HG02571 (cell line): ENCODE results near the gene COG3.
"Not testable (repeated sequence)": the region's sequence is repeated elsewhere in the genome, so short reads cannot be mapped to it uniquely, and the experiment has no call there.

ENCODE experiments used
- ATAC-seq: cut with Tn5 transposase; IDR thresholded peaks from one replicate; pipeline ENCODE4 v1.9.1; 2021; ENCODE audit warnings: mild to moderate bottlenecking, moderate library complexity; ENCODE audit not compliant: unreplicated experiment

COG3 gene, protein sequence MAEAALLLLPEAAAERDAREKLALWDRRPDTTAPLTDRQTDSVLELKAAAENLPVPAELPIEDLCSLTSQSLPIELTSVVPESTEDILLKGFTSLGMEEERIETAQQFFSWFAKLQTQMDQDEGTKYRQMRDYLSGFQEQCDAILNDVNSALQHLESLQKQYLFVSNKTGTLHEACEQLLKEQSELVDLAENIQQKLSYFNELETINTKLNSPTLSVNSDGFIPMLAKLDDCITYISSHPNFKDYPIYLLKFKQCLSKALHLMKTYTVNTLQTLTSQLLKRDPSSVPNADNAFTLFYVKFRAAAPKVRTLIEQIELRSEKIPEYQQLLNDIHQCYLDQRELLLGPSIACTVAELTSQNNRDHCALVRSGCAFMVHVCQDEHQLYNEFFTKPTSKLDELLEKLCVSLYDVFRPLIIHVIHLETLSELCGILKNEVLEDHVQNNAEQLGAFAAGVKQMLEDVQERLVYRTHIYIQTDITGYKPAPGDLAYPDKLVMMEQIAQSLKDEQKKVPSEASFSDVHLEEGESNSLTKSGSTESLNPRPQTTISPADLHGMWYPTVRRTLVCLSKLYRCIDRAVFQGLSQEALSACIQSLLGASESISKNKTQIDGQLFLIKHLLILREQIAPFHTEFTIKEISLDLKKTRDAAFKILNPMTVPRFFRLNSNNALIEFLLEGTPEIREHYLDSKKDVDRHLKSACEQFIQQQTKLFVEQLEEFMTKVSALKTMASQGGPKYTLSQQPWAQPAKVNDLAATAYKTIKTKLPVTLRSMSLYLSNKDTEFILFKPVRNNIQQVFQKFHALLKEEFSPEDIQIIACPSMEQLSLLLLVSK

DNA sequence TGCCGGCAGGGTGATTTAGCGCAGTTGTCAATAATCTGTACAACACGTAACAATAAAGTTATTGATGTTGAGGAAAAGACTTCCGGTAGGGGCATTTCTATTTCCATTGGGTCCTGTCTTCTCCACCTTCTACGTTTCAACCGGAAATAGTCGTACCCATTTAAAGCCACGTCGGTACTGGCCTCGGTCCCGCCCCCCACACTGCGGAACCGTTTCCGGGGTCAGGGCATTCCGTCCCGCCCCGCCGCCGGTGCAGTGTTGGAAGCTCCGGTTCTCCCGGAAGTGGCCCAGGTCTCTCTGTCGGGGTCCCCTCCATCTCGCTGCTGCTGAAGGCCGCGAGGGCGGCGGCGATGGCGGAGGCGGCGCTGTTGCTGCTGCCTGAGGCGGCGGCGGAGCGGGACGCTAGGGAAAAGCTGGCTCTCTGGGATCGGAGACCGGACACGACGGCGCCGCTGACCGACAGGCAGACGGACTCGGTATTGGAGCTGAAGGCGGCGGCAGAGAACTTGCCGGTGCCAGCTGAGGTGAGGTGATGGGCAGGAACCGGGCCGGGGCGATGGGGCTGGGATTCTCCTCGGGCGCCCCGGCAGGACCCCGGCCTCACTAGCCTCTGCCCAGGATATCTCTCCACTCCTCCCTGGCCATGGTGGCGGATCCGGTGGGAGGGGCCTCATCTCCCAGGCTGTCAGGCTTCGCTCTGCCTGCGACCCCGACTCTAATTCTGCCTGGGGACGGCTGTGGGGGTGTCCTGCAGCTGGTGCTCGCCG lies at the start of gene COG3:
COG3 (plus strand) TSS at position 253 of the 767 bp plus-strand sequence; CDS start at position 351, 98 bp downstream.
- ATAC-seq = peak; percentile 92

DNA sequence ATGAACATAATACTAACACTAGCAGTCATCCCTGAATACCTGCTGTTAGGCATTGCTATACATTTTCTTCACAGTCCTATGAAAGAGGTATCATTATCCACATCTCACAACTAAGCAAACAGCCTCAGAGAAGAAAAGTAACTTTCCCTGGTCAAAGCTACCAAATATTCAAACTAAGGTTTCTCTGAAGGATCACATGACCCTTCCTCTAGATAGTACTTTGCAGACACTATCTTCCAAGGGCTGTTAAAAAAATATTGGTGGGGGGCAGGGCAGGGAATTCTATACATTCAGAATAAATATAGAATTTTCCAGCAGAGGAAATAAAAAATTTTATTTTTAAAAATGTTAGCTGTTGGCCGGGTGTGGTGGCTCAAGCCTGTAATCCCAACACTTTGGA lies 49.6 kb upstream of the COG3 start:
- no peak for ATAC-seq

DNA sequence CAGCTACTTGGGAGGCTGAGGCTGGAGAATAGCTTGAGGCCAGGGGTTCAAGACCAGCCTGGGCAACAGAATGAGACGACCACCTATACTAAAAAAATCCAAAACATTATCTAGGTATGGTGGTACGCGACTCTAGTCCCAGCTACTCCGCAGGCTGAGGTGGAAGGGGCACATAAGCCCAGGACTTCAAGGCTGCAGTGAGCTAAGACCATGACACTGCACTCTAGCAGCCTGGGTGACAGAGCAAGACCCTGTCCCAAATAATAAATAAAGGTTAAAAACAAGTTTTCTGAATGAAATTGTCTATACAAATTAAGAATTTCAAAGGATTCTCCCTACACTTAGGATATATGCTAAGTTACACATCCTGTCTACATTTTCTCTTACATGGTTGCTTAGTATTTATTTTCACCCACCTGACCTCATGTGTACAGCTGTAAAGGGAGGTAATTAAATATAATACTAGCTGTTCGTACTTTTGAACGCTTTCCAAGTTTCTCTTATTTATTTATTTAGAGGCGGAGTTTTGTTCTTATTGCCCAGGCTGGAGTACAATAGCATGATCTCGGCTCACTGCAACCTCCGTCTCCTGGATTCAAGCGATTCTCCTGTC lies 48.1 kb upstream of the COG3 start:
- no peak for ATAC-seq

DNA sequence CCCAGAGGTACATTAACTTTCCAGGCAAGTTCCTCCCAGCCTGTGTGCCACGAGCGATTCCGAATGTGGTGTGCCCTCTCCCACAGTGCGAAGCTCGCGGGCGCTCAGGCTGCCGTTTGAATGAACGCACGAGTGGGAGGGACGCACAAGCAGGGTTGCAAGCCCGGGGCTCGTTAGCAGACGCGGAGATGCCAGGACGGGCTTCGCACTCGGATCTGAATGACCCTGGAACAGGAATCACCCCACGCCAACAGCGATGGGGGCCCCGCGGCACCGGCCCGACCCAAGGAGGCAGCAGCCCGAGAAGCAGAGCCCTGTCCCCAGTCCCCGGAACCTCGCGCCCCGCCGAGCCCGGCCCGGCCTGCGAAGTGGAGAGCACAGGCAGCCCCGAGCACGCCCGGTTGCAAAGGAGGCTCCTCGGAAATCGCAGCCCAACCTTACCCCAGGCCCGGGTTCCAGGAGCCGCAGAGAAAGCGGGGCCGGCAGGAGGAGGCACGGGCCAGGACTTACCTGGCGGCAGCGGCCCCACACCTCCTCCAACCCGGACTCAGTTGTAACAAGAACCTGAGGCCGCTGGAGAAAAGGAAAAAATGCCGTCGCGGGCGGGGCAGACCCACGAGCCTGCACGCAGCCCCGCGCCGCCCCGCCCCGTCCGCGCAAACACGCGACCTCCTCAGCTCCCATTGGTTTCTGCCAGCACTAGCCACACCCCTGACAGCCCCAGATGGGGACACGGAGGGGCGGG lies 46.8 kb upstream of the COG3 start, which contains the start of gene SLC25A30:
SLC25A30 (minus strand) TSS at position 584 of the 745 bp plus-strand sequence. CDS start 6,948 bp downstream, outside the sequence.
- ATAC-seq = peak; percentile 93

DNA sequence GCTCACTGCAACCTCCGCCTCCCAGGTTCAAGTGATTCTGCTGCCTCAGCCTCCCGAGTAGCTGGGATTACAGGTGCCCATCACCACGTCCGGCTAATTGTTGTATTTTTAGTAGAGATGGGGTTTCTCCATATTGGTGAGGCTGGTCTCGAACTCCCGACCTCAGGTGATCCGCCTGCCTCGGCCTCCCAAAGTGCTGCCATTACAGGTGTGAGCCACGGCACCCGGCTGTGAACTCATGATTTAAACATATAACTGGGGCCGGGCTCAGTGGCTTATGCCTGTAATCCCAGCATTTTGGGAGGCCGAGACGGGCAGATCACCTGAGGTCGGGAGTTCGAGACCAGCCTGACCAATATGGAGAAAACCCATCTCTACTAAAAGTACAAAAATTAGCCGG lies 45.4 kb upstream of the COG3 start:
- not testable (repeated sequence) for ATAC-seq

DNA sequence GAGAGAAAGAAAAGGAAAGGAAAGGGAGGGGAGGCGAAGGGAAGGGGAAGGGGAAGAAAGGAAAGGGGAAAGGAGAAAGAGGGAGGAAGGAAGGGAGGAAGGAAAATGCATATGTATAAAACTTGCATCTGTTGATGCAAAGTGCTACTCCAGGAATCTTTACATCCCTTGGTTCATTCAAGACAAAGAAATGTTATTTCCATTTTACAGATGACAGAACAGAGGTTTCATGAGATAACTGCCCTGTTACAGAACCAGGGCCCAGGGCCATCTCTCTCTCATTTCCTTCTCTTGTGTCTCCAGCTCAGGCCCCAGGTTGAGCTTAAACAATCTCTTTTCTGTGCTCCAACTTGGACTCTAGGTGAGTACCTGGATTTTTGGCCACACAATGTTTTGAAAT lies 44.8 kb upstream of the COG3 start:
- no peak for ATAC-seq

DNA sequence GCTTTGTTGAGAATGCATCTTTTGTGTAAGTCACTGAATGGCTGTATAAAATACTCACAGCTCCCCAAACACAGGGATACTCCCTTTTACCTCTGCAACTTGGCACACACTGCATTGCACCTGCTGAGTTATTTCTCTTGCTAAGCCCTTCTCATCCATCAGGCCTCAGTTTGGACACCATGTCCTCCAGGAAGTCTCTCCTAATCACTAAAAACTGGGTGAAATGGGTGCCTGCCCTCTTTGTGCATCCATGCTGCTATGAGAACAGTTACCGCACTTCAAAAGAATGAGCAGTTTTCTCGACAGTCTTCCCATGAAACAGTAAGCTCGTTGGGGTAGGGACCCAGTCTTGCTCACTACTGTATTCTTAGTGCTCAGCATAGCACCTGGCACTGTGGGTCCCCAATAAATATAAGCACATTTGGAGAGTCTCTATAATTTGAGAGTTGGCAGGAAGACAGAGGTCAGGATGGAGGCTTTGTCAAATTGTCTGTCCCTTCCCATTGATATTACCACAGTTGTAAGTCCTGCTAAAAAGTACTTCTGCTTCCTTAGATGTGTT lies 41.9 kb upstream of the COG3 start:
- no peak for ATAC-seq

DNA sequence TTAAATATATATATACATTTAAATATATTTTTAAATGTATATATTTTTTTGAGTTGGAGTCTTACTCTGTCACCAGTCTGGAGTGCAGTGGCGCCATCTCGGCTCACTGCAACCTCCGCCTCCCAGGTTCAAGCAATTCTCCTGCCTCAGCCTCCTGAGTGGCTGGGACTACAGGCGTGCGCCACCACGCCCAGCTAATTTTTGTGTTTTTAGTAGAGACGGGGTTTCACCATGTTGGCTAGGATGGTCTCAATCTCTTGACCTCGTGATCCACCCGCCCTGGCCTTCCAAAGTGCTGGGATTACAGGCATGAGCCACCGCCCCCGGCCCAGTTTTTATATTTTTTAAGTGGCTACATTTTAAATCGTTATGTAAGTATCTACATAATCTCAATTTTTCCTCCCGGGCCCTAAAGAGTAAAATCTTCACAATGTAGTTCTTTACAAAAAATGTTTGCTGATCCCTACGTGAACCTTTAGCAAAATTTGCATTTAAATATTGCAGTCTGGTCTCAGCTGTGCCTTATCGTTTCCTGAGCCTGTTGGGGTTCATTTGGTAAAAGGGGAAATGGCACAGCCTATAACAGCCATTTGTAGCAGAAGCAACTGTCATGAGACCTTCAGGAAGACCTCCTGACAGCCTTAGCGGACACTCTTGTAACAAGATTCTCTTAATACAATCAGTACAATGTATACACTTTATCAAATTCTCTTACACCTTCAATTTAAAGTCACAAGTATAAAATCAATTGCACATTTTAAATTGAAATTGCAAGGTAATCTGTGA lies 38.5 kb upstream of the COG3 start:
- not testable (repeated sequence) for ATAC-seq

DNA sequence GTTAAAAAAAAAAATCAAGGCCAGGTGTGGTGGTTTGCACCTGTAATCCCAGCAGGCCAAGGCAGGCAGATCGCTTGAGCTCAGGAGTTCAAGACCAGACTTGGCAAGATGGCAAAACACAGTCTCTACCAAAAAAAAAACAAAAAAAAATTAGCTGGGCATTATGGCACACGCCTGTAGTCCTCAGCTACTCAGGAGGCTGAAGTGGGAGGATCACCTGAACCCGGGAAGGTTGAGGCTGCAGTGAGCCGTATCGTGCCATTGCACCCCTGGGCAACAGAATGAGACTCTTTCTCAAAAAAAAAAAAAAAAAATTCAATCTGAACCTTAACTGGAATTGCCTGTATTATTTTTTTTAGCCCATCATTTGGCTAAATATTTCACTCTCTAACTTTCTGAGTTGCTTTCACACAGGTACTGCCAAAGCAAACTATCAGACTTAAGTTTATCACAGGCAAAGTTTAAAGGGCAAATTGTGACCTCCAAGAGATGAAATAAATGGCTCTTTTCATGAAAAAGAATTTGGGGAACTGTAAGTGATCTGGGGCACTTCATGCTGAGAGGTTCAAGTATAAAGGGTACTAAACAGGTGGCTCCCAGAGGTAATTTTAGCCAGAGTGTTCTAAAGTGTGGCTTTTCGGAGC lies 31.9 kb upstream of the COG3 start:
- no peak for ATAC-seq

DNA sequence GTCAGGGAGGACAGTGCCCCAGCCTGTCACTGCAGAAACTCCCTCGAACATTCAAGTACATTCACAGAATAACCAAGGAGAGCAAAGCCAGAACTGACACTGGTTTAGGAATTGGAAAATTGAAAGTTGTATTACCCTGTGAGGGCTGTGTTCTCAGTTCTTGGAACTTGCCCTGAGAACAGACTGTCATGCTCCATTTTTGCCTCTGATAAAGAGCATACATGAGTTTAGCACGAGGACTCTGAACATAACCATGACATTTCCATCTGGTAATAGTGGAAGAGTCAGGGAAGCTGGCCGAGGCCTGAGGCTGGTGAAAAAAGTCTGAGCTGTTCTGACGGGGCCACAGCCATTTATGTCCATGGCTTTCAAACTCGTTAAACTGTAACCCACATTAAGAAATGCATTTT lies 31.4 kb upstream of the COG3 start:
- no peak for ATAC-seq

DNA sequence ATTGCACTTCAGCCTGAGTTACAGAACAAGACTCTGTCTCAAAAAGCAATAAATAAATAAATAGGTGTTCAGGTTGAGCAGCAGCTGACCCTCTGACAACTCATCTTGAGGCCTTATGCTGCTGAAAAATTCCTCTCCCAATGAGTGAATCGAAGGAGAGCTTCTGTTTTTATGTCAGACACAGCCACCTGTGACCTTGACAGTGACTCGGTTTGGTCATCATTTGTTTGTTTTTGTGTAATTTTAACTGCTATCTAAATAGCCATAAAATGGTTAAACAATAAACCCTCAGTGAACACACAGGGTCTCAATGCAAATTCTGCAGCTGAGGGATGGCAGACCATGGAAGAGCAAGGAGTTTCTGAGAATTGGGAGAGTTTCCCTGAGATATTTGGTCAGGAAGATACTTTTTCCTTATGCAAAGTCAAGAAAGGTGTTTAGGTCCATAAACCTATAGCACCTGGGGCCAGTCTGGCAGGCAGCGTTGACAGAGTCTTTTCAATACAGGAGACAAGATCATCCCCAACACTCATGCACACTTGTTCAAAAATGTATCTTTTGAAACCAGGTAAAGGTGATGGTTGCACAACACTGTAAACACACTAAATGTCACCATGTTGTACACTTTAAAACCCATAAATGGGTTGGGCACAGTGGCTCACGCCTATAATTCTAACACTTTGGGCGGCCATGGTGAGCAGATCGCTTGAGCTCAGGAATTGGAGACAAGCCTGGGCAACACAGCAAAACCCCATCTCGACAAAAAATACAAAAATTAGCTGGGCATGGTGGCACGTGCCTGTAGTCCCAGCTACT lies 30.0 kb upstream of the COG3 start:
- ATAC-seq = no peak

DNA sequence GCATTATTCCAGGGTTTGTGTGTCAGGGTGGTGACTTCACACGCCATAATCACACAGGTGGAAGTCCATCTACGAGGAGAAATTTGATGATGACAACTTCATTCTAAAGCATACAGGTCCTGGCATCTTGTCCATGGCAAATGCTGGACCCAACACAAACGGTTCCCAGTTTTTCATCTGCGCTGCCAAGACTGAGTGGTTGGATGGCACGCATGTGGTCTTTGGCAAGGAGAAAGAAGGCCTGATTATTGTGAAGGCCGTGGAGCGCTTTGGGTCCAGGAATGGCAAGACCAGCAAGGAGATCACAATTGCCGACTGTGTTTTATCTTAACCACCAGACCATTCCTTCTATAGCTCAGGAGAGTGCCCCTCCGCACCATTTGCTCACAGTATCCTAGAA lies 28.4 kb upstream of the COG3 start:
- ATAC-seq = no peak

DNA sequence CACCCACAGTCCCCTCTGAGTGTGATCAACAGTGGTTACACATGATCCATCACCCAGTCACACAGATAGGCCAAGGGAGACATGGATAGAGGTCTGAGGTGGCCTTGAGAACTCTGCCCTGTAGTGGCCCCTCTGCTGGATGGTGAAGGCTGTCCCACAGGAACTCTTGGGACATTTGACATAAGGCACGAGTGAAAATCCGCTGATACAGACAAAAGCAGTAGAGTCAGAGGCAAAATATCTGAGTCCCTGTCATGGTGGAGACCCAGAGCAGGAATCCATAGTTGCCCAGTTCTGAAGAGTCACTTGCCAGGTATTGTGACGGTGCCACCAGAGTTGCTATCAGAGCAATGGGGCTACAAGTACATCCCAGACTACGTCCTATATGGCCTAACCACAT lies 27.8 kb upstream of the COG3 start:
- no peak for ATAC-seq

DNA sequence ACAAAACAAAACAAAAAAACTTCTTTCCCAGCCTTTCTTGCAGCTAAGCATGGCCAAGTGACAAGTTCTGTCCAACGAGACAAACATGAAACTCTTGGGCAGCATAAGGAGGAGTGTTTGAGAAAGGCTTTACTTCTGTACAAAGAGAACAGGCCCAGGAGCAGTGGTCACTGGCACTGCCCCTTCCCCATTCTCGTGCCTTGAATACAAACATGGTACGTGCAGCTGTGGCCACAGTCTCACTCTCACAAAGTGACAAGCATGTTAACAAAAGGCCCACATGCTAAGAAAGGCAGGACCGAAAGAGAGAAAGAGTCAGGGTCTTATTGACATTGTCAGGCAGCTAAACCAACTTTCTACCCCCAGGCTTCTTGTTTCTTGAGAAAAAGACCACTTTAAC lies 26.8 kb upstream of the COG3 start:
- ATAC-seq = no peak

DNA sequence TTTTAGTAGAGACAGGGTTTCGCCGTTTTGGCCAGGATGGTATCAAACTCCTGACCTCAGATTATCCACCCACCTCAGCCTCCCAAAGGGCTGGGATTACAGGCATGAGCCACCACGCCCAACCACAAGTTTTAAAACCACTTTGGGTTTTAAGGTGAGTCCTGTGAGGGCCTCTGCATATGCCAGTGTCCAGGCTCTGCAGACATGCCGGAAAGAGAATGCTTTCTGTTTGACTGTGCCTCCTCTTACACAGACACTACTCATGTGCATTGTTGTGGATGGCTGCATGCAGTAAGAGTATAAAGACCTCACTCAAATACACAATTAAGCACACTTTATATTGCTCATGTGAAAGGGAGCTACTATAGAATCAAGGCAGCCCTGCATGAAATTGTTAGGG lies 25.7 kb upstream of the COG3 start:
- no peak for ATAC-seq

DNA sequence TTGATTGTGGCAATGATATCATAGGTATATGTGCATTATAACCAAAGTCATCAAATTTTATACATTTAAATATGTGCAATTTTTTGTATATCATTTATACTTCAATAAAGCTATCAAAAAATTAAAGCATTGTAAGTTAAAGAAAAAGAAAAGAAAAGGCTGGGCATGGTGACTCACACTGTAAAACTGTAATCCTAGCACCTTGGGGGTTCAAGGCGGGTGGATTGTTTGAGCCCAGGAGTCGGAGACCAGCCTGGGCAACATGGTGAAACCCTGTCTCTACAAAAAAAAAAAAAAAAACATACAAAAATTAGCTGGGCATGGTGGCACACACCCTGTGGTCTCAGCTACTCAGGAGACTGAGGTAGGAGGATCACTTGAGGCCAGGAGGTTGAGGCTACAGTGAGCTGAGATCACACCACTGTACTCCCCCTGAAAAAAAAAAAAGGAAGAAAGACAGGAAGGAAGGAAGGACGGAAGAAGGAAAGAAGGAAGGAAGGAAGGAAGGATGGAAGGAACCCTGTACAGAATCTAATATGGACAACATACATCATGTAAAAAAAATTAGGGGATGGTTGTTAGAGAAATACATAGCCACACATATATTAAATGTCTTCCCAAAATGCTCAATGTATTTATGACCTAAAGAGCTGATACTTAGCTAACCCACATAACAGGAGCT lies 24.8 kb upstream of the COG3 start:
- no peak for ATAC-seq

DNA sequence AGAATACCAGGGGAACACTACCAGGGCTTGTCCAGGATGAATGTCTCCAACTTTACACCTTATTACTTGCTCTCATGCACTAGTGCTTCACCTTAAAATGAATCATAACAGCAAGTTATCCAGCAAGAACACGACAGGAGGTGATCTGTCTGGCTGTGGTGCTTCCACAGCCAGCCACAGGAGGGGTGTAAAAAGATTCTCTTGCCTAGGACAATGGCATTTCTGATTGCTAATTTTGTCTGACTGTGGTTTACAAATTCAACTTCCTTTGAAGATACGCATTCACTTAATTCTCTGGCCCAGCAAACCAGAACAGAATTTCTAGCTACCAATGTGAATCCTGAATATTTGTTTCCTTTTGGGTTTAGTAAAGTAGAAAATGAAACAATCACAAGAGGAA lies 23.1 kb upstream of the COG3 start:
- no peak for ATAC-seq
